WTC11 (cell line): ENCODE measurements around the gene OPRD1. TPM values are rescaled to one million over a fixed set of nuclear protein-coding genes. Genes with fewer than 3 reads are reported as not detected.

Source experiments
- ARID4B ChIP-seq: sonication (generic); formaldehyde crosslinking; IDR thresholded peaks from 2 replicates; pipeline ENCODE4 v1.8.0; 2023; ENCODE audit warnings: missing genetic modification reagents, mild to moderate bottlenecking, borderline replicate concordance
- ATF3 ChIP-seq: sonication (generic); formaldehyde crosslinking; conservative IDR thresholded peaks from 2 replicates; pipeline ENCODE4 v1.8.1; 2022; ENCODE audit warnings: mild to moderate bottlenecking, missing genetic modification reagents
- ATF6 ChIP-seq: sonication (generic); formaldehyde crosslinking; IDR thresholded peaks from 2 replicates; pipeline ENCODE4 v1.8.1; 2023; ENCODE audit warnings: mild to moderate bottlenecking, missing genetic modification reagents
- CDX4 ChIP-seq: fragments of 250-450 bp; sonication (Bioruptor Pico); IDR thresholded peaks from 2 replicates; pipeline ENCODE4 v1.9.0; 2021; ENCODE audit warnings: moderate library complexity, mild to moderate bottlenecking, inconsistent platforms, borderline replicate concordance
- CREB1 ChIP-seq: sonication (generic); formaldehyde crosslinking; IDR thresholded peaks from 2 replicates; pipeline ENCODE4 v1.8.0; 2023; ENCODE audit warnings: mild to moderate bottlenecking, missing genetic modification reagents
- CREM ChIP-seq: sonication (generic); formaldehyde crosslinking; IDR thresholded peaks from 2 replicates; pipeline ENCODE4 v1.8.1; 2022; ENCODE audit warnings: mild to moderate bottlenecking, missing genetic modification reagents, moderate library complexity
- EMX1 ChIP-seq: fragments of 250-450 bp; sonication (Bioruptor Pico); IDR thresholded peaks from 2 replicates; pipeline ENCODE4 v1.8.0; 2021; ENCODE audit warnings: mild to moderate bottlenecking
- ETV6 ChIP-seq: sonication (generic); formaldehyde crosslinking; IDR thresholded peaks from 2 replicates; pipeline ENCODE4 v1.8.1; 2022; ENCODE audit warnings: mild to moderate bottlenecking, missing genetic modification reagents
- FOXP1 ChIP-seq: sonication (generic); formaldehyde crosslinking; IDR thresholded peaks from 2 replicates; pipeline ENCODE4 v1.8.0; 2022; ENCODE audit warnings: missing genetic modification reagents, mild to moderate bottlenecking, moderate library complexity, borderline replicate concordance
- GRHL2 ChIP-seq: fragments of 250-450 bp; sonication (Bioruptor Pico); IDR thresholded peaks from 2 replicates; pipeline ENCODE4 v1.8.0; 2022; ENCODE audit warnings: mild to moderate bottlenecking, moderate library complexity; ENCODE audit not compliant: insufficient replicate concordance, severe bottlenecking
- IRF2 ChIP-seq: sonication (generic); formaldehyde crosslinking; IDR thresholded peaks from 2 replicates; pipeline ENCODE4 v1.8.0; 2022; ENCODE audit warnings: low read depth, missing genetic modification reagents, borderline replicate concordance
- MYBL2 ChIP-seq: sonication (generic); formaldehyde crosslinking; IDR thresholded peaks from 2 replicates; pipeline ENCODE4 v1.8.1; 2023; ENCODE audit warnings: mild to moderate bottlenecking, moderate library complexity, missing genetic modification reagents
- NFATC4 ChIP-seq: fragments of 250-450 bp; sonication (Bioruptor Pico); IDR thresholded peaks from 2 replicates; pipeline ENCODE4 v1.9.0; 2021; ENCODE audit warnings: mild to moderate bottlenecking
- NR1H2 ChIP-seq: sonication (generic); formaldehyde crosslinking; IDR thresholded peaks from 2 replicates; pipeline ENCODE4 v1.9.0; 2021; ENCODE audit warnings: mild to moderate bottlenecking, moderate library complexity, missing genetic modification reagents
- PRRX2 ChIP-seq: fragments of 250-450 bp; sonication (Bioruptor Pico); IDR thresholded peaks from 2 replicates; pipeline ENCODE4 v1.8.0; 2021; ENCODE audit warnings: mild to moderate bottlenecking
- SMAD4 ChIP-seq: sonication (generic); formaldehyde crosslinking; IDR thresholded peaks from 2 replicates; pipeline ENCODE4 v1.8.0; 2022; ENCODE audit warnings: mild to moderate bottlenecking, missing genetic modification reagents
- TP53 ChIP-seq: sonication (generic); formaldehyde crosslinking; IDR thresholded peaks from 2 replicates; pipeline ENCODE4 v1.8.1; 2023; ENCODE audit warnings: mild to moderate bottlenecking, missing genetic modification reagents
- ZNF121 ChIP-seq: sonication (generic); formaldehyde crosslinking; IDR thresholded peaks from 2 replicates; pipeline ENCODE4 v1.8.0; 2023; ENCODE audit warnings: missing genetic modification reagents
- ZNF263 ChIP-seq: sonication (generic); formaldehyde crosslinking; IDR thresholded peaks from 2 replicates; pipeline ENCODE4 v1.8.1; 2022; ENCODE audit warnings: low read depth, mild to moderate bottlenecking, moderate library complexity, missing genetic modification reagents
- ZNF396 ChIP-seq: fragments of 250-450 bp; sonication (Bioruptor Pico); IDR thresholded peaks from 2 replicates; pipeline ENCODE4 v1.8.0; 2021; ENCODE audit warnings: mild to moderate bottlenecking, moderate library complexity, borderline replicate concordance
- ZNF423 ChIP-seq: fragments of 250-450 bp; sonication (Bioruptor Pico); IDR thresholded peaks from 2 replicates; pipeline ENCODE4 v2.1.2; 2022; ENCODE audit warnings: mild to moderate bottlenecking, moderate library complexity
- ZSCAN18 ChIP-seq: fragments of 250-450 bp; sonication (Bioruptor Pico); IDR thresholded peaks from 2 replicates; pipeline ENCODE4 v2.1.2; 2022; ENCODE audit warnings: mild to moderate bottlenecking, moderate library complexity
- total RNA-seq: library from RNA; stranded (reverse); gene quantifications from 3 replicates; pipeline ENCODE4 v1.2.3, GENCODE V29; 2021
- TF ChIP-seq, protein P1 (sequence below): sonication (generic); formaldehyde crosslinking; IDR thresholded peaks from 2 replicates; pipeline ENCODE4 v1.8.0; 2022; ENCODE audit warnings: mild to moderate bottlenecking, missing genetic modification reagents
- TF ChIP-seq, protein P2 (sequence below): sonication (generic); formaldehyde crosslinking; IDR thresholded peaks from 2 replicates; pipeline ENCODE4 v1.8.1; 2023; ENCODE audit warnings: mild to moderate bottlenecking, moderate library complexity, missing genetic modification reagents
- TF ChIP-seq, protein P3 (sequence below): sonication (generic); formaldehyde crosslinking; IDR thresholded peaks from 2 replicates; pipeline ENCODE4 v1.8.1; 2023; ENCODE audit warnings: mild to moderate bottlenecking, missing genetic modification reagents, moderate library complexity
- TF ChIP-seq, protein P4 (sequence below): sonication (generic); formaldehyde crosslinking; IDR thresholded peaks from 2 replicates; pipeline ENCODE4 v1.8.1; 2022; ENCODE audit warnings: mild to moderate bottlenecking, moderate library complexity, missing genetic modification reagents

OPRD1 gene
- total RNA-seq, 1 experiment from 2014 or later, result 2.2 TPM

DNA sequence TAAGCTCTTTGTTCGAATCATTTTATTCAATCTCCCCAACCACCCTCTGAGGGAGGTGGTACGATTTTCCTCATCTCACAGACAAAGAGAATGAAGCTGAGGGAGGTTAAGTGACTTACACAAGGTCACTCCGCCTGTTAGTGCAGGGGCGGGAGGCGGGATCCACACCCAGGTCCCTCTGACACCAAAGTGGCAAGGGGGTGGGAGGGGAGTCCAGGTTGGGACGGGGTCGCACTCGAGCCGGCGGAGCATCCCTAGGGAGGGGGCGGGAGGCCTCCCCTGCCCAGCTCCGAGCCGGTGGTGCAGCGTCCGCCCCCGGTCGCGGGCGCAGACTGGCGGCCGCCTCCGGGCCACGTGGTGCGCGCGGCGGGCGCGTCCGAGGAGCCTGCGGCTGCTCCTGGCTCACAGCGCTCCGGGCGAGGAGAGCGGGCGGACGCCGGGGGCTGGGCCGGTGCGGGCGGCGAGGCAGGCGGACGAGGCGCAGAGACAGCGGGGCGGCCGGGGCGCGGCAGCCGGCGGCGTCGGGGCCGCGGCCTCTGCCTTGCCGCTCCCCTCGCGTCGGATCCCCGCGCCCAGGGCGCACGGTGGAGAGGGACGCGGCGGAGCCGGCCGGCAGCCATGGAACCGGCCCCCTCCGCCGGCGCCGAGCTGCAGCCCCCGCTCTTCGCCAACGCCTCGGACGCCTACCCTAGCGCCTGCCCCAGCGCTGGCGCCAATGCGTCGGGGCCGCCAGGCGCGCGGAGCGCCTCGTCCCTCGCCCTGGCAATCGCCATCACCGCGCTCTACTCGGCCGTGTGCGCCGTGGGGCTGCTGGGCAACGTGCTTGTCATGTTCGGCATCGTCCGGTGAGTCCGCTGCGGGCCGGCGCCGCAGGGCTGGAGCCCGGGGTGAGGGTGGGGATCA, at the start of gene OPRD1 (continued):
- TF ChIP-seq, protein P1, sequence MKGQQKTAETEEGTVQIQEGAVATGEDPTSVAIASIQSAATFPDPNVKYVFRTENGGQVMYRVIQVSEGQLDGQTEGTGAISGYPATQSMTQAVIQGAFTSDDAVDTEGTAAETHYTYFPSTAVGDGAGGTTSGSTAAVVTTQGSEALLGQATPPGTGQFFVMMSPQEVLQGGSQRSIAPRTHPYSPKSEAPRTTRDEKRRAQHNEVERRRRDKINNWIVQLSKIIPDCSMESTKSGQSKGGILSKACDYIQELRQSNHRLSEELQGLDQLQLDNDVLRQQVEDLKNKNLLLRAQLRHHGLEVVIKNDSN (CRISPR knock-in tag), result no peak; the same call in 1 of the 2 replicates
- TF ChIP-seq CREB1 (CRISPR knock-in tag), result 0 out of 2 replicates have a peak, but pooled peaks have one; percentile 61
- no peak for TF ChIP-seq NR1H2 (CRISPR knock-in tag)
- no peak for TF ChIP-seq ZSCAN18 (CRISPR knock-in tag)
- no peak for TF ChIP-seq ZNF263 (CRISPR knock-in tag)
- no peak for TF ChIP-seq ZNF396
- TF ChIP-seq ZNF121 (CRISPR knock-in tag), result peak; percentile 71; the same call in 1 of the 2 replicates
- TF ChIP-seq ZNF423 (CRISPR knock-in tag), result no peak
- TF ChIP-seq GRHL2 (CRISPR knock-in tag), result no peak
- no peak for TF ChIP-seq ATF3
- peak; percentile 46; the same call in 1 of the 2 replicates for TF ChIP-seq MYBL2 (CRISPR knock-in tag)
- no peak for TF ChIP-seq CREM
- TF ChIP-seq ARID4B (CRISPR knock-in tag), result peak; percentile 66; the same call in 1 of the 2 replicates
- TF ChIP-seq CDX4 (CRISPR knock-in tag), result no peak
- TF ChIP-seq NFATC4, result no peak
- TF ChIP-seq SMAD4, result peak; percentile 54
- TF ChIP-seq, protein P2, sequence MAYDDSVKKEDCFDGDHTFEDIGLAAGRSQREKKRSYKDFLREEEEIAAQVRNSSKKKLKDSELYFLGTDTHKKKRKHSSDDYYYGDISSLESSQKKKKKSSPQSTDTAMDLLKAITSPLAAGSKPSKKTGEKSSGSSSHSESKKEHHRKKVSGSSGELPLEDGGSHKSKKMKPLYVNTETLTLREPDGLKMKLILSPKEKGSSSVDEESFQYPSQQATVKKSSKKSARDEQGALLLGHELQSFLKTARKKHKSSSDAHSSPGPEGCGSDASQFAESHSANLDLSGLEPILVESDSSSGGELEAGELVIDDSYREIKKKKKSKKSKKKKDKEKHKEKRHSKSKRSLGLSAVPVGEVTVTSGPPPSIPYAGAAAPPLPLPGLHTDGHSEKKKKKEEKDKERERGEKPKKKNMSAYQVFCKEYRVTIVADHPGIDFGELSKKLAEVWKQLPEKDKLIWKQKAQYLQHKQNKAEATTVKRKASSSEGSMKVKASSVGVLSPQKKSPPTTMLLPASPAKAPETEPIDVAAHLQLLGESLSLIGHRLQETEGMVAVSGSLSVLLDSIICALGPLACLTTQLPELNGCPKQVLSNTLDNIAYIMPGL (CRISPR knock-in tag), result peak; percentile 88
- TF ChIP-seq, protein P3, sequence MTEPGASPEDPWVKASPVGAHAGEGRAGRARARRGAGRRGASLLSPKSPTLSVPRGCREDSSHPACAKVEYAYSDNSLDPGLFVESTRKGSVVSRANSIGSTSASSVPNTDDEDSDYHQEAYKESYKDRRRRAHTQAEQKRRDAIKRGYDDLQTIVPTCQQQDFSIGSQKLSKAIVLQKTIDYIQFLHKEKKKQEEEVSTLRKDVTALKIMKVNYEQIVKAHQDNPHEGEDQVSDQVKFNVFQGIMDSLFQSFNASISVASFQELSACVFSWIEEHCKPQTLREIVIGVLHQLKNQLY (CRISPR knock-in tag), result no peak
- TF ChIP-seq ATF6, result no peak
- no peak for TF ChIP-seq IRF2 (CRISPR knock-in tag)
- TF ChIP-seq FOXP1, result peak; percentile 97
- TF ChIP-seq, protein P4, sequence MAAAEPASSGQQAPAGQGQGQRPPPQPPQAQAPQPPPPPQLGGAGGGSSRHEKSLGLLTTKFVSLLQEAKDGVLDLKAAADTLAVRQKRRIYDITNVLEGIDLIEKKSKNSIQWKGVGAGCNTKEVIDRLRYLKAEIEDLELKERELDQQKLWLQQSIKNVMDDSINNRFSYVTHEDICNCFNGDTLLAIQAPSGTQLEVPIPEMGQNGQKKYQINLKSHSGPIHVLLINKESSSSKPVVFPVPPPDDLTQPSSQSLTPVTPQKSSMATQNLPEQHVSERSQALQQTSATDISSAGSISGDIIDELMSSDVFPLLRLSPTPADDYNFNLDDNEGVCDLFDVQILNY (CRISPR knock-in tag), result no peak
- TF ChIP-seq EMX1 (CRISPR knock-in tag), result no peak
- TF ChIP-seq ETV6 (CRISPR knock-in tag), result no peak; the same call in 1 of the 2 replicates
- no peak for TF ChIP-seq PRRX2
- TF ChIP-seq TP53, result peak; percentile 86
